ENCODE data around the gene TSGA10IP.

Gene TSGA10IP

DNA sequence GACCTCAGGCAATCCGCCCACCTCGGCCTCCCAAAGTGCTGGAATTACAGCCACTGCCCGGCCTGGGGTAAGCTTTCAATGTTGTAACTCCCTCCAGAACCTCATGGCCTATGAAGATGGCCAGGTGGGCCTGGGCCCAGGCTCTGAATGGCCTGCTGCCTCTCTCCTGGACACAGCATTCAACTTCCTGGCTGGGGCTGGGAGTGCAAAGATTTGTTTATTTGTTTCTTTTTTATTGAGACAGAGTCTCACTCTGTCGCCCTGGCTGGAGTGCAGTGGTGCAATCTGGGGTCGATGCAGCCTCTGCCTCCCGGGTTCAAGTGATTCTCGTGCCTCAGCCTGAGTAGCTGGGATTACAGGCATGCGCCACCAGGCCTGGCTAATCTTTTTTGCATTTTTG is 513 bp upstream of the TSGA10IP start:
- Histone ChIP-seq H3K79me1 (ENCODE audit: low read length) (no peaks in the 10 kb centered on the region), H3K4ac (ENCODE audit: low read depth, low read length) (no peak overlapping the region), H3K9ac (ENCODE audit: low read length) (no peak overlapping the region), H3K79me2 (ENCODE audit: control insufficient read depth, insufficient read depth, low read length, poor library complexity) (no peaks in the 10 kb centered on the region), H3K23ac (ENCODE audit: low read length) (no peak overlapping the region), H3K4me3 (ENCODE audit: low read depth, low read length) (no peak overlapping the region), H2BK120ac (ENCODE audit: insufficient read depth, low read length, poor library complexity) (no peak overlapping the region), H3K9me3 (ENCODE audit: insufficient read depth, low read depth, low read length) (no peaks in the 10 kb centered on the region), H3K14ac (ENCODE audit: low read length) (no peak overlapping the region), H4K12ac (ENCODE audit: low read depth, low read length) (no peak overlapping the region), H3K36me3 (ENCODE audit: control insufficient read depth in 1 of 2, insufficient read depth in 2 of 2, low read length in 2 of 2) (no peaks in the 10 kb centered on the region), H3K27ac (ENCODE audit: low read depth, low read length) (no peak overlapping the region), H4K8ac (ENCODE audit: low read depth, low read length) (no peak overlapping the region), H3K4me1 (ENCODE audit: control insufficient read depth in 1 of 2, insufficient read depth in 2 of 2, low read length in 2 of 2) (no peaks in the 10 kb centered on the region), H2BK5ac (ENCODE audit: low read depth, low read length, poor library complexity) (no peak overlapping the region), H2AK5ac (ENCODE audit: low read length) (no peak overlapping the region), H4K91ac (ENCODE audit: low read depth, low read length) (no peak overlapping the region), H3K27me3 (ENCODE audit: insufficient read depth, low read length) (no peaks in the 10 kb centered on the region), H2BK12ac (ENCODE audit: low read length) (no peak overlapping the region), H2AFZ (ENCODE audit: insufficient read depth, low read length, poor library complexity) (no peak overlapping the region), H3K4me2 (ENCODE audit: low read length) (no peak overlapping the region), H3K18ac (ENCODE audit: low read length) (no peak overlapping the region)
- DNase-seq = no peak
- WGBS (ENCODE audit: extremely low coverage, insufficient coverage, insufficient read length) = no CpG with 5 or more reads among the region's 8 CpGs

DNA sequence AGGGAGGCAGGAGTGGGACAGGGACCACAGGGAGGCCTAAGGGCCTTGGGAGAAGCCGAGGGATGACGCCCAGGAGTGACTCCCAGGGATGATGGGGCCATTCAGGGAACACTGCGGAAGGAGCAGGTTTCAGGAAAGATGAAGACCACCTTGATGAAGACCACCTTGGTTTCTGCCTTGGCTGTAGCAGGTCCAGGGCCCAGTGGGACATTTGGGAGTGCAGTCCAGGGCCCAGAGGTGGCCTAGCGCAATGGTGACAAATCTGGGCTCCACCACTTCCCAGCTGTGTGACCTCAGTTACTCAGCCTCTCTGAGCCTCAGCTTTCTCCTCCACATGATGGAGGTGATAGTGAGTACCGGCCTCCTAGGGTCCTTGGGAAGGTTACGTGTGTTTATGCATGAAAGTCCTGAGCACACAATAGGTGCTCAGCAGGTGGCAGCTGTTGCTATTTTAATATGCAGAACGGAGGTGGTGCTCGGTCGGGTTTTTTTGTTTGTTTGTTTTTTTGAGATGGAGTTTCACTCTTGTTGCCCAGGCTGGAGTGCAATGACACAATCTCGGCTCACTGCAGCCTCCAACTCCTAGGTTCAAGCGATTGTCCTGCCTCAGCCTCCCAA is 770 bp downstream of the TSGA10IP start:
- Histone ChIP-seq H3K27ac (ENCODE audit: low read depth, low read length) (no peak overlapping the region), H2AFZ (ENCODE audit: insufficient read depth, low read length, poor library complexity) (no peak overlapping the region), H2AK5ac (ENCODE audit: low read length) (no peak overlapping the region), H3K36me3 (ENCODE audit: control insufficient read depth in 1 of 2, insufficient read depth in 2 of 2, low read length in 2 of 2) (no peaks in the 10 kb centered on the region), H2BK120ac (ENCODE audit: insufficient read depth, low read length, poor library complexity) (no peak overlapping the region), H3K23ac (ENCODE audit: low read length) (no peak overlapping the region), H3K27me3 (ENCODE audit: insufficient read depth, low read length) (no peaks in the 10 kb centered on the region), H3K14ac (ENCODE audit: low read length) (no peak overlapping the region), H3K4me1 (ENCODE audit: control insufficient read depth in 1 of 2, insufficient read depth in 2 of 2, low read length in 2 of 2) (no peaks in the 10 kb centered on the region), H4K8ac (ENCODE audit: low read depth, low read length) (no peak overlapping the region), H3K9me3 (ENCODE audit: insufficient read depth, low read depth, low read length) (no peaks in the 10 kb centered on the region), H3K4me2 (ENCODE audit: low read length) (no peak overlapping the region), H3K4me3 (ENCODE audit: low read depth, low read length) (no peak overlapping the region), H3K79me2 (ENCODE audit: control insufficient read depth, insufficient read depth, low read length, poor library complexity) (no peaks in the 10 kb centered on the region), H4K12ac (ENCODE audit: low read depth, low read length) (no peak overlapping the region), H3K4ac (ENCODE audit: low read depth, low read length) (no peak overlapping the region), H3K9ac (ENCODE audit: low read length) (no peak overlapping the region), H2BK5ac (ENCODE audit: low read depth, low read length, poor library complexity) (no peak overlapping the region), H3K79me1 (ENCODE audit: low read length) (no peaks in the 10 kb centered on the region), H3K18ac (ENCODE audit: low read length) (no peak overlapping the region), H2BK12ac (ENCODE audit: low read length) (no peak overlapping the region), H4K91ac (ENCODE audit: low read depth, low read length) (no peak overlapping the region)
- WGBS (ENCODE audit: extremely low coverage, insufficient coverage, insufficient read length) = no CpG with 5 or more reads among the region's 11 CpGs
- no peak for DNase-seq

DNA sequence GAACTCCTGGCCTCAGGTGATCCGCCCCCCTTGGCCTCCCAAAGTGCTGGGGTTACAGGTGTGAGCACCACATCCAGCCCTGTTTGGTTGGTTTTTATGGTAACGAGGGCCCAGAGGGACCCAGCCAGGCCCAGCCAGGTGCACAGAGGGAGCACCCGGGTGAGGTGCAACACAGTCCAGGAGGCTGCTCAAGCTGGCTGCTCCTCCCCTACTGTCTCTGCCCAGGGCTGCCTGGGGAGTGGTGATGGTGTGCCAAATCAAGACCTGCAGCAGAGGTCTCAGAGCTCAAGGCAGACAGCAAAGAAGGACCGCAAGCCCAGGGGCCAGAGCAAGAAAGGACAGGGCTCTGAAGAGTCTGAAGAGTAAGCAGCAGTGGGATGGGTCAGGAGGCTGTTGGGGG is 1.4 kb downstream of the TSGA10IP start:
- H3K14ac ChIP-seq (ENCODE audit: low read length) = no peak overlapping the region
- no peak overlapping the region for H3K4me3 ChIP-seq (ENCODE audit: low read depth, low read length)
- no peaks in the 10 kb centered on the region for H3K9me3 ChIP-seq (ENCODE audit: insufficient read depth, low read depth, low read length)
- H2AK5ac ChIP-seq (ENCODE audit: low read length) = no peak overlapping the region
- no peak overlapping the region for H2AFZ ChIP-seq (ENCODE audit: insufficient read depth, low read length, poor library complexity)
- no peak for DNase-seq
- no peak overlapping the region for H3K4me2 ChIP-seq (ENCODE audit: low read length)
- no peak overlapping the region for H3K27ac ChIP-seq (ENCODE audit: low read depth, low read length)
- H2BK5ac ChIP-seq (ENCODE audit: low read depth, low read length, poor library complexity) = no peak overlapping the region
- H3K18ac ChIP-seq (ENCODE audit: low read length) = no peak overlapping the region
- no peak overlapping the region for H4K8ac ChIP-seq (ENCODE audit: low read depth, low read length)
- H3K9ac ChIP-seq (ENCODE audit: low read length) = no peak overlapping the region
- H3K4ac ChIP-seq (ENCODE audit: low read depth, low read length) = no peak overlapping the region
- H4K12ac ChIP-seq (ENCODE audit: low read depth, low read length) = no peak overlapping the region
- H3K27me3 ChIP-seq (ENCODE audit: insufficient read depth, low read length) = no peaks in the 10 kb centered on the region
- H3K23ac ChIP-seq (ENCODE audit: low read length) = no peak overlapping the region
- H3K36me3 ChIP-seq (ENCODE audit: control insufficient read depth in 1 of 2, insufficient read depth in 2 of 2, low read length in 2 of 2) = no peaks in the 10 kb centered on the region
- H3K4me1 ChIP-seq (ENCODE audit: control insufficient read depth in 1 of 2, insufficient read depth in 2 of 2, low read length in 2 of 2) = no peaks in the 10 kb centered on the region
- no peak overlapping the region for H2BK120ac ChIP-seq (ENCODE audit: insufficient read depth, low read length, poor library complexity)
- H3K79me1 ChIP-seq (ENCODE audit: low read length) = no peaks in the 10 kb centered on the region
- WGBS (ENCODE audit: extremely low coverage, insufficient coverage, insufficient read length) = no CpG with 5 or more reads among the region's 4 CpGs
- no peaks in the 10 kb centered on the region for H3K79me2 ChIP-seq (ENCODE audit: control insufficient read depth, insufficient read depth, low read length, poor library complexity)
- no peak overlapping the region for H2BK12ac ChIP-seq (ENCODE audit: low read length)
- H4K91ac ChIP-seq (ENCODE audit: low read depth, low read length) = no peak overlapping the region

DNA sequence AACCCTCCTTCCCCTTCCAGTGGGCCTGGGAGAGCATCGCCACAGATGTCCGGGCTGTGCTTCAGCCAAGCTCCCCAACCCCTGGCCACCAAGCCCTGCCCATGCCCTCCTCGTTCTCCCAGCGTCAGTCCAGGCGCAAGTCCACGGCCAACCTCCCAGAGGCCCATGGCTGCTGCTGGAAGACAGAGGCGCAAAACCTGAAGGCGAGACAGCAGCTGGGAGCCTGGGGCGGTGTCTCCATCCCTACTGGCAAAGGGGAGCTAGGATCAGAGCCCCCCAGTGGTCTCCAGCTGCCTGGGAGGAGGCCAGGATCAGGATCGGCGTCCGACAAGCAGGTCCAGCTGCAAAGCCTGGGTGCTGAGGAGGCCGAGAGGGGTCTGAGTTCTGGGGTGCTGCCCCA is 1.9 kb downstream of the TSGA10IP start:
- no peak overlapping the region for H2BK12ac ChIP-seq (ENCODE audit: low read length)
- H4K91ac ChIP-seq (ENCODE audit: low read depth, low read length) = no peak overlapping the region
- no peaks in the 10 kb centered on the region for H3K36me3 ChIP-seq (ENCODE audit: control insufficient read depth in 1 of 2, insufficient read depth in 2 of 2, low read length in 2 of 2)
- DNase-seq = no peak
- no peak overlapping the region for H4K12ac ChIP-seq (ENCODE audit: low read depth, low read length)
- H3K27me3 ChIP-seq (ENCODE audit: insufficient read depth, low read length) = no peaks in the 10 kb centered on the region
- H3K4me1 ChIP-seq (ENCODE audit: control insufficient read depth in 1 of 2, insufficient read depth in 2 of 2, low read length in 2 of 2) = no peaks in the 10 kb centered on the region
- no peak overlapping the region for H3K9ac ChIP-seq (ENCODE audit: low read length)
- H3K23ac ChIP-seq (ENCODE audit: low read length) = no peak overlapping the region
- H3K9me3 ChIP-seq (ENCODE audit: insufficient read depth, low read depth, low read length) = no peaks in the 10 kb centered on the region
- no peak overlapping the region for H4K8ac ChIP-seq (ENCODE audit: low read depth, low read length)
- H3K79me2 ChIP-seq (ENCODE audit: control insufficient read depth, insufficient read depth, low read length, poor library complexity) = no peaks in the 10 kb centered on the region
- H3K18ac ChIP-seq (ENCODE audit: low read length) = no peak overlapping the region
- no peak overlapping the region for H2AK5ac ChIP-seq (ENCODE audit: low read length)
- no peaks in the 10 kb centered on the region for H3K79me1 ChIP-seq (ENCODE audit: low read length)
- H3K4me2 ChIP-seq (ENCODE audit: low read length) = no peak overlapping the region
- WGBS (ENCODE audit: extremely low coverage, insufficient coverage, insufficient read length) = no CpG with 5 or more reads among the region's 13 CpGs
- no peak overlapping the region for H3K4ac ChIP-seq (ENCODE audit: low read depth, low read length)
- H3K27ac ChIP-seq (ENCODE audit: low read depth, low read length) = no peak overlapping the region
- no peak overlapping the region for H3K14ac ChIP-seq (ENCODE audit: low read length)
- H2AFZ ChIP-seq (ENCODE audit: insufficient read depth, low read length, poor library complexity) = no peak overlapping the region
- H2BK120ac ChIP-seq (ENCODE audit: insufficient read depth, low read length, poor library complexity) = no peak overlapping the region
- H2BK5ac ChIP-seq (ENCODE audit: low read depth, low read length, poor library complexity) = no peak overlapping the region
- H3K4me3 ChIP-seq (ENCODE audit: low read depth, low read length) = no peak overlapping the region
